PC-3 (cell line): Measurements from ENCODE around the gene MAP1B. TPM values are rescaled to one million over a fixed set of nuclear protein-coding genes. Genes with fewer than 3 reads are reported as not detected.

Experiments
- ATAC-seq: fragments of 200-7000 bp; cut with Tn5 transposase; 2 replicates; pipeline ENCODE4 v1.9.1; 2020; ENCODE audit warnings: mild to moderate bottlenecking, moderate library complexity
- BruUV-seq: library from RNA; stranded (reverse); fragments of 400-500 nt; replicated peaks from 2 replicates; lab custom pipeline; 2021; lab: Mats Ljungman, UMichigan
- CTCF ChIA-PET: fragments of 300-600 bp; sonication (Branson Sonifier 250); formaldehyde crosslinking; loops from one replicate; lab custom pipeline; 2022; ENCODE audit warnings: antibody characterized with exemption; lab: Charles Lee
- POLR2A ChIA-PET: fragments of 300-600 bp; sonication (Branson Sonifier 250); formaldehyde crosslinking; loops from one replicate; lab custom pipeline; 2022; ENCODE audit warnings: antibody characterized with exemption; ENCODE audit not compliant: unreplicated experiment; lab: Charles Lee
- DNase-seq: peaks from one replicate; pipeline ENCODE4 v3.0.0-alpha.2; 2015
- H2AFZ ChIP-seq: fragments of 300-600 bp; sonication (generic); 2 replicates; pipeline ENCODE4 v1.6.0; 2016; ENCODE audit warnings: antibody characterized with exemption, low read length
- H3F3A ChIP-seq: fragments of 300-600 bp; sonication (generic); one replicate; pipeline ENCODE4 v1.6.0; 2017; ENCODE audit warnings: antibody characterized with exemption, low read length, control low read depth, mild to moderate bottlenecking; ENCODE audit not compliant: unreplicated experiment
- H3K27ac ChIP-seq: fragments of 300-600 bp; sonication (generic); 2 replicates; pipeline ENCODE4 v1.5.1; 2016; ENCODE audit warnings: mild to moderate bottlenecking, low read length
- H3K27me3 ChIP-seq: fragments of 300-600 bp; sonication (generic); 2 replicates; pipeline ENCODE4 v1.6.1; 2016; ENCODE audit warnings: low read length, mixed read lengths
- H3K36me3 ChIP-seq: fragments of 300-600 bp; sonication (generic); 2 replicates; pipeline ENCODE4 v1.6.1; 2016; ENCODE audit warnings: low read depth, mixed run types, low read length, mixed read lengths
- H3K4me1 ChIP-seq: fragments of 300-600 bp; sonication (generic); 2 replicates; pipeline ENCODE4 v1.5.1; 2016; ENCODE audit warnings: low read length; ENCODE audit not compliant: insufficient read depth
- H3K4me2 ChIP-seq: fragments of 300-600 bp; sonication (generic); 2 replicates; pipeline ENCODE4 v1.6.0; 2016; ENCODE audit warnings: low read length
- H3K4me3 ChIP-seq: fragments of 300-600 bp; sonication (generic); 2 replicates; pipeline ENCODE4 v1.5.1; 2016; ENCODE audit warnings: mild to moderate bottlenecking, low read length, mixed read lengths
- H3K79me2 ChIP-seq: fragments of 300-600 bp; sonication (generic); 2 replicates; pipeline ENCODE4 v1.6.1; 2017; ENCODE audit warnings: low read length, mixed read lengths
- H3K9ac ChIP-seq: fragments of 300-600 bp; sonication (generic); 2 replicates; pipeline ENCODE4 v1.6.0; 2016; ENCODE audit warnings: mild to moderate bottlenecking, low read length
- H3K9me2 ChIP-seq: fragments of 300-600 bp; sonication (generic); replicated peaks from 2 replicates; pipeline ENCODE4 v1.6.1; 2016; ENCODE audit warnings: mixed run types, low read length, mixed read lengths
- H3K9me3 ChIP-seq: fragments of 300-600 bp; sonication (generic); 2 replicates; pipeline ENCODE4 v1.6.1; 2016; ENCODE audit warnings: low read length, mixed read lengths
- H4K20me1 ChIP-seq: fragments of 300-600 bp; sonication (generic); 2 replicates; pipeline ENCODE4 v1.6.1; 2016; ENCODE audit warnings: low read length, mixed read lengths
- CTCF ChIP-seq: fragments of 300-600 bp; sonication (generic); conservative IDR thresholded peaks from 2 replicates; pipeline ENCODE4 v1.5.1; 2017; ENCODE audit warnings: antibody characterized with exemption, low read depth, mild to moderate bottlenecking, low read length
- EZH2 ChIP-seq: fragments of 300-600 bp; sonication (generic); IDR thresholded peaks from one replicate; pipeline ENCODE4 v1.6.1; 2017; ENCODE audit warnings: antibody characterized with exemption, mild to moderate bottlenecking, low read length; ENCODE audit not compliant: unreplicated experiment
- EZH2phosphoT487 ChIP-seq: fragments of 300-600 bp; sonication (generic); IDR thresholded peaks from 2 replicates; pipeline ENCODE4 v1.6.1; 2018; ENCODE audit warnings: mild to moderate bottlenecking, antibody characterized with exemption, low read length, borderline replicate concordance
- intact Hi-C: fragments of 100-400 bp; cut with micrococcal nuclease; formaldehyde crosslinking; loops from 2 replicates; pipeline ENCODE4 v1.9.0; 2023
- total RNA-seq: library from RNA; depleted of rRNA; stranded (reverse); fragments of >200 nt; gene quantifications from 2 replicates; pipeline ENCODE4 v1.2.3, GENCODE V29; 2014

Gene MAP1B
- total RNA-seq, 1 experiment from 2014 or later, result 12.8 TPM

GRCh38 chr5:72161951-72162350 is 54.7 kb downstream of the MAP1B start:
- Histone ChIP-seq H3F3A (no peaks in the 10 kb centered on the region), H3K9me3 (no peaks in the 10 kb centered on the region), H3K4me2 (no peak overlapping the region), H3K27ac (no peak overlapping the region), H3K79me2 (no peaks in the 10 kb centered on the region), H3K27me3 (no peaks in the 10 kb centered on the region), H3K9me2 (no peaks in the 10 kb centered on the region), H4K20me1 (no peaks in the 10 kb centered on the region), H3K4me3 (no peak overlapping the region), H3K36me3 (no peaks in the 10 kb centered on the region), H2AFZ (no peak overlapping the region), H3K4me1 (no peaks in the 10 kb centered on the region), H3K9ac (no peak overlapping the region)
- ATAC-seq, result no peak
- DNase-seq, result no peak
- TF ChIP-seq EZH2, result no peak
- ChIA-PET CTCF (no interaction called here), POLR2A (no interaction called here)
- intact Hi-C loops, result no loop called here
- BruUV-seq, result no TSS peak

- Histone ChIP-seq H3K9ac (no peak overlapping the region), H4K20me1 (no peaks in the 10 kb centered on the region), H3K27ac (no peak overlapping the region), H3K4me2 (no peak overlapping the region), H3K36me3 (no peaks in the 10 kb centered on the region), H3K9me2 (no peaks in the 10 kb centered on the region), H3K79me2 (no peaks in the 10 kb centered on the region), H3K4me1 (no peaks in the 10 kb centered on the region), H3K4me3 (no peak overlapping the region), H3K9me3 (no peaks in the 10 kb centered on the region), H3K27me3 (no peaks in the 10 kb centered on the region), H2AFZ (no peak overlapping the region), H3F3A (no peaks in the 10 kb centered on the region)
- BruUV-seq, result no TSS peak
- no peak for DNase-seq
- no peak for ATAC-seq
- TF ChIP-seq CTCF (no peak), EZH2phosphoT487 (no peak)
- CTCF ChIA-PET, result no interaction called here
- intact Hi-C loops, result no loop called here
- POLR2A ChIA-PET, result no interaction called here
These were observed 56.2 kb downstream of the MAP1B start for GRCh38 chr5:72163349-72163983.

- ATAC-seq, result no peak
- TF ChIP-seq EZH2phosphoT487 (no peak), CTCF (no peak), EZH2 (no peak)
- Histone ChIP-seq H3K79me2 (no peaks in the 10 kb centered on the region), H2AFZ (no peak overlapping the region), H3K9ac (no peak overlapping the region), H3K36me3 (no peaks in the 10 kb centered on the region), H3K4me2 (no peak overlapping the region), H3K9me2 (no peaks in the 10 kb centered on the region), H3K27me3 (no peaks in the 10 kb centered on the region), H3K4me1 (no peaks in the 10 kb centered on the region), H3K9me3 (no peaks in the 10 kb centered on the region), H3K27ac (no peak overlapping the region), H3K4me3 (no peak overlapping the region), H4K20me1 (no peaks in the 10 kb centered on the region), H3F3A (no peaks in the 10 kb centered on the region)
- DNase-seq, result no peak
- no TSS peak for BruUV-seq
- intact Hi-C loops, result no loop called here
- ChIA-PET POLR2A (no interaction called here), CTCF (no interaction called here)
These were observed 59.0 kb downstream of the MAP1B start for GRCh38 chr5:72166070-72166979.
